AG08395 (cell line): ENCODE results near the gene MEF2D.

Source experiments
- DNase-seq: peaks from one replicate; pipeline ENCODE4 v3.0.0; 2012; ENCODE audit warnings: mixed read lengths, low spot score

The MEF2D gene

GRCh38 chr1:156468693-156469345 lies 31.8 kb downstream of the MEF2D start:
- no peak for DNase-seq

GRCh38 chr1:156467906-156468305 lies 32.7 kb downstream of the MEF2D start:
- no peak for DNase-seq

GRCh38 chr1:156467385-156467784 lies 33.2 kb downstream of the MEF2D start:
- DNase-seq, result no peak

- DNase-seq, result no peak
These were observed 34.7 kb downstream of the MEF2D start for GRCh38 chr1:156465747-156466365.

GRCh38 chr1:156464825-156465452 lies 35.6 kb downstream of the MEF2D start:
- DNase-seq, result no peak

GRCh38 chr1:156464335-156464734 lies 36.2 kb downstream of the MEF2D start:
- no peak for DNase-seq

GRCh38 chr1:156463874-156464273 lies 36.7 kb downstream of the MEF2D start:
- no peak for DNase-seq

- no peak for DNase-seq
These were observed 37.4 kb downstream of the MEF2D start for GRCh38 chr1:156462954-156463795.

GRCh38 chr1:156461781-156462647 lies 38.6 kb downstream of the MEF2D start:
- DNase-seq, result peak; percentile 22

- no peak for DNase-seq
These were observed 39.5 kb downstream of the MEF2D start for GRCh38 chr1:156461109-156461508.

GRCh38 chr1:156460525-156460924 lies 40.0 kb downstream of the MEF2D start:
- DNase-seq, result no peak

GRCh38 chr1:156458181-156458503 lies 42.4 kb downstream of the MEF2D start:
- peak; percentile 46 for DNase-seq

GRCh38 chr1:156456625-156457465 lies 43.7 kb downstream of the MEF2D start:
- peak; percentile 100 for DNase-seq

- no peak for DNase-seq
These were observed 45.2 kb downstream of the MEF2D start for GRCh38 chr1:156455362-156455761.

- no peak for DNase-seq
These were observed 47.7 kb downstream of the MEF2D start for GRCh38 chr1:156452907-156453306.

- no peak for DNase-seq
These were observed 48.9 kb downstream of the MEF2D start for GRCh38 chr1:156451505-156452160.

- DNase-seq, result no peak
These were observed 52.2 kb downstream of the MEF2D start for GRCh38 chr1:156448134-156448967.

- peak; percentile 88 for DNase-seq
These were observed 54.7 kb downstream of the MEF2D start for GRCh38 chr1:156445789-156446263.

GRCh38 chr1:156444407-156445001 lies 56.1 kb downstream of the MEF2D start:
- DNase-seq, result no peak
